Muscle of leg (tissue), 11 donors: ENCODE results near the gene CACNA2D4. TPM values are rescaled to one million over a fixed set of nuclear protein-coding genes. Genes with fewer than 3 reads are reported as not detected.

Experiments
- DNase-seq: peaks from one replicate; pipeline ENCODE4 v3.0.0; 2013
- H3K27ac ChIP-seq: one replicate; pipeline ENCODE4 v1.5.1; 2013; ENCODE audit warnings: mild to moderate bottlenecking, low read length, control low read depth
- H3K27me3 ChIP-seq: one replicate; pipeline ENCODE4 v1.6.1; 2013; ENCODE audit warnings: low read length; ENCODE audit not compliant: control insufficient read depth, insufficient read depth
- H3K36me3 ChIP-seq: one replicate; pipeline ENCODE4 v1.6.1; 2013; ENCODE audit warnings: low read length; ENCODE audit not compliant: control insufficient read depth, insufficient read depth
- H3K4me1 ChIP-seq: one replicate; pipeline ENCODE4 v1.6.1; 2013; ENCODE audit warnings: low read length; ENCODE audit not compliant: control insufficient read depth, insufficient read depth
- H3K4me3 ChIP-seq: one replicate; pipeline ENCODE4 v1.5.1; 2013; ENCODE audit warnings: low read length, control low read depth
- H3K9me3 ChIP-seq: replicated peaks from 2 replicates; pipeline ENCODE4 v1.6.1; 2013; ENCODE audit warnings: low read depth, low read length; ENCODE audit not compliant: control insufficient read depth
- WGBS: methylation state at CpG from one replicate; pipeline ENCODE4 v1.1.5; 2013; ENCODE audit warnings: missing lambda C conversion rate; ENCODE audit not compliant: insufficient coverage; 5-methylcytosine and 5-hydroxymethylcytosine counted together
- polyA plus RNA-seq, 8 donors: library from polyadenylated mRNA; unstranded; fragments of 120-200 nt; gene quantifications; one replicate each; pipeline versions ENCODE4 v1.2.1 to v1.2.3, GENCODE V29; 2013; ENCODE audit warnings: inconsistent platforms in 1 of 8, low replicate concordance in 1 of 8; ENCODE audit not compliant: insufficient read length in 8 of 8, insufficient read depth in 1 of 8
- total RNA-seq: library from RNA; stranded (reverse); fragments of 120-200 nt; gene quantifications from one replicate; pipeline ENCODE4 v1.2.4, GENCODE V29; 2013

Gene CACNA2D4
- total and polyA plus RNA-seq, 9 donors = 1.4 to 4.2 (median 2.6) TPM

- peaks cover 17% of the 10 kb centered on the region for H3K36me3 ChIP-seq
Observed at GRCh38 chr12:1781772-1782171, 136.7 kb downstream of the CACNA2D4 start.

DNA sequence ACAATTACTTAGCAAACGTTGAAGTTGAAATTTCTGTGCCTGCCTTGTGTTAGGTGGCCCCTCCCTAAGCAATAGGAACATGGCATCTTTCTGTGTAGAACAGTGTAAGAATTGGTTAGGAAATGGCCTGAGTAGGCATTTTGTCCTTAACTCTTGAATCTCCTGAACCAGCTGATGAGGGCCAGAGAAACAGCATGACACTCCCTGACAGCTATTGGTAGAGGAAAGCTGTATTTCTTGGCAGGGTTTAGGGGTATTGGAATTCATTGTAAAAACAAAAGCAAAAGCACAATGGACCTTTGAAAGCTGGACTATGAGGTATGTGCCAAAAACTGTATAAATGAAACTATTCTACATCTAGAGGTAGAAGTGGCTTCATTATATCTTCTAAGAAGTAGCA is 138.7 kb downstream of the CACNA2D4 start:
- no peak overlapping the region for H3K27ac ChIP-seq
- peaks cover 10% of the 10 kb centered on the region for H3K36me3 ChIP-seq
- no peaks in the 10 kb centered on the region for H3K4me1 ChIP-seq
- WGBS = no CpG with 5 or more reads among the region's 1 CpG
- no peaks in the 10 kb centered on the region for H3K9me3 ChIP-seq
- H3K4me3 ChIP-seq = no peak overlapping the region
- no peaks in the 10 kb centered on the region for H3K27me3 ChIP-seq
- DNase-seq = no peak

More at GRCh38 chr12:1781772-1782171, 136.7 kb downstream of the CACNA2D4 start:
- no peaks in the 10 kb centered on the region for H3K9me3 ChIP-seq
- H3K4me3 ChIP-seq = no peak overlapping the region
- H3K27me3 ChIP-seq = no peaks in the 10 kb centered on the region
- 100% methylated on average over 1 of the region's 2 CpGs for WGBS
- no peak overlapping the region for H3K27ac ChIP-seq
- H3K4me1 ChIP-seq = no peaks in the 10 kb centered on the region
- DNase-seq = no peak

- no peaks in the 10 kb centered on the region for H3K4me1 ChIP-seq
- 100% methylated on average over 1 of the region's 4 CpGs for WGBS
Observed at GRCh38 chr12:1778911-1779310, 139.5 kb downstream of the CACNA2D4 start.

DNA sequence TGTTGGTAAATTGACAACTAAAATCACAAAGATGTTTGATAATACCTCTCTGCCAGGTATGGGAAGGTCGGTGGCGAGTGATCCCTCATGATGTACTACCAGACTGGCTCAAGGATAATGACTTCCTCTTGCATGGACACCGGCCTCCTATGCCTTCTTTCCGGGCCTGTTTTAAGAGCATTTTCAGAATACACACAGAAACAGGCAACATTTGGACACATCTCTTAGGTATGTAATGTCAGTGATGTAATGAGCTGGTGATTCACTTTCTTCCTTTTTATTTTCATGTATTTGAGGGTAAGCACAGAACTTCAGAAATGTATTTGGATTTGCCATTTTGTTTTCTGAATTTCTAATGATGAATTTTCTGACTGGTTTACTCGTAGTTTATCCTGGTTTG is 140.7 kb downstream of the CACNA2D4 start:
- H3K4me1 ChIP-seq = no peaks in the 10 kb centered on the region
- H3K27me3 ChIP-seq = no peaks in the 10 kb centered on the region
- H3K4me3 ChIP-seq = no peak overlapping the region
- H3K27ac ChIP-seq = no peak overlapping the region
- H3K9me3 ChIP-seq = no peaks in the 10 kb centered on the region
- WGBS = no CpG with 5 or more reads among the region's 5 CpGs
- H3K36me3 ChIP-seq = peaks cover 4% of the 10 kb centered on the region
- no peak for DNase-seq

More at GRCh38 chr12:1778911-1779310, 139.5 kb downstream of the CACNA2D4 start:
- H3K9me3 ChIP-seq = no peaks in the 10 kb centered on the region
- H3K27me3 ChIP-seq = no peaks in the 10 kb centered on the region
- H3K36me3 ChIP-seq = peaks cover 7% of the 10 kb centered on the region
- H3K4me3 ChIP-seq = no peak overlapping the region
- DNase-seq = no peak
- no peak overlapping the region for H3K27ac ChIP-seq

GRCh38 chr12:1776170-1776921 is 142.1 kb downstream of the CACNA2D4 start:
- whole genome bisulfite sequencing = 8% methylated on average over 2 of the region's 4 CpGs
- Histone ChIP-seq H3K9me3 (no peaks in the 10 kb centered on the region), H3K36me3 (peaks cover 6% of the 10 kb centered on the region), H3K4me3 (no peak overlapping the region), H3K27ac (no peak overlapping the region), H3K27me3 (no peaks in the 10 kb centered on the region), H3K4me1 (no peaks in the 10 kb centered on the region)
- DNase-seq = no peak

- Histone ChIP-seq H3K27ac (no peak overlapping the region), H3K4me3 (no peak overlapping the region), H3K9me3 (no peaks in the 10 kb centered on the region), H3K36me3 (peaks cover 6% of the 10 kb centered on the region), H3K4me1 (no peaks in the 10 kb centered on the region), H3K27me3 (no peaks in the 10 kb centered on the region)
- no CpG with 5 or more reads among the region's 4 CpGs for WGBS
- peak; percentile 20 for DNase-seq
Observed at GRCh38 chr12:1773937-1774655, 144.4 kb downstream of the CACNA2D4 start.

- Histone ChIP-seq H3K27me3 (no peaks in the 10 kb centered on the region), H3K9me3 (no peaks in the 10 kb centered on the region), H3K27ac (no peak overlapping the region), H3K4me3 (no peak overlapping the region), H3K4me1 (no peaks in the 10 kb centered on the region), H3K36me3 (peaks cover 4% of the 10 kb centered on the region)
- WGBS = 100% methylated on average over 2 of the region's 8 CpGs
- no peak for DNase-seq
Observed at GRCh38 chr12:1769809-1770494, 148.5 kb downstream of the CACNA2D4 start.

DNA sequence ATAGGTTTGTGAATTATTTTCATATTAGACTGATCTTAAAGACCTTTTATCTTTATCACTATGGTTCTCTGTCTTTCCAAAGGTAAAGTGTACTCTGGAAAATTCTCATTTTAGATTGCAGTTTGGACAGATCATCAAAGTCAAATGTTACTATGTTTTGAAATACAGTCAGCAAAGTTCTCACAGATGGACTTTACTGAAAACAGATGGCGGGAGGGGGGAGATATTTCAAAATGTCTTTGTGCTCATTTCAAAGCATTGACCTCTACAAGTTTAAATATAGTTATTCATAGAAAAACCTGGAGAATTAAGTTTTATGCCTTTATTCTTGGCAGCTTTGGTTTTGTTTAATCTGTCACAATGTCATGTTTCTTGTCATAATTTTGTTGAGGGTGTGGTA is 149.8 kb downstream of the CACNA2D4 start:
- H3K27ac ChIP-seq = no peak overlapping the region
- no CpG with 5 or more reads among the region's 1 CpG for WGBS
- no peak overlapping the region for H3K4me3 ChIP-seq
- H3K27me3 ChIP-seq = no peaks in the 10 kb centered on the region
- DNase-seq = no peak
- peaks cover 4% of the 10 kb centered on the region for H3K36me3 ChIP-seq
- H3K9me3 ChIP-seq = no peaks in the 10 kb centered on the region
- no peaks in the 10 kb centered on the region for H3K4me1 ChIP-seq

GRCh38 chr12:1767407-1768090 is 150.9 kb downstream of the CACNA2D4 start:
- Histone ChIP-seq H3K9me3 (no peaks in the 10 kb centered on the region), H3K4me3 (no peak overlapping the region), H3K36me3 (peaks cover 2% of the 10 kb centered on the region), H3K4me1 (no peaks in the 10 kb centered on the region), H3K27ac (no peak overlapping the region), H3K27me3 (no peaks in the 10 kb centered on the region)
- no CpG with 5 or more reads among the region's 1 CpG for WGBS
- no peak for DNase-seq

- no peak overlapping the region for H3K4me3 ChIP-seq
- no peaks in the 10 kb centered on the region for H3K27me3 ChIP-seq
- peaks cover 2% of the 10 kb centered on the region for H3K36me3 ChIP-seq
- no peaks in the 10 kb centered on the region for H3K9me3 ChIP-seq
- H3K27ac ChIP-seq = no peak overlapping the region
- H3K4me1 ChIP-seq = no peaks in the 10 kb centered on the region
- DNase-seq = no peak
- WGBS = no CpG with 5 or more reads among the region's 1 CpG
Observed at GRCh38 chr12:1766110-1766509, 152.3 kb downstream of the CACNA2D4 start.
